ENCODE measurements around the gene AQP10.
"Not testable (repeated sequence)": the region's sequence is repeated elsewhere in the genome, so short reads cannot be mapped to it uniquely, and the experiment has no call there.

AQP10 gene

GRCh38 chr1:154344977-154345837, 24.3 kb downstream of the AQP10 start:
- DNase-seq (ENCODE audit: low spot score), result peak; percentile 81

GRCh38 chr1:154346276-154346917, 25.5 kb downstream of the AQP10 start:
- no peak for DNase-seq (ENCODE audit: low spot score)

GRCh38 chr1:154347961-154348360, 27.1 kb downstream of the AQP10 start:
- DNase-seq (ENCODE audit: low spot score), result no peak

GRCh38 chr1:154348429-154349076, 27.7 kb downstream of the AQP10 start:
- DNase-seq (ENCODE audit: low spot score), result no peak

- no peak for DNase-seq (ENCODE audit: low spot score)
Measured at GRCh38 chr1:154349121-154349520, 28.2 kb downstream of the AQP10 start.

GRCh38 chr1:154350383-154350782, 29.5 kb downstream of the AQP10 start:
- no peak for DNase-seq (ENCODE audit: low spot score)

- no peak for DNase-seq (ENCODE audit: low spot score)
Measured at GRCh38 chr1:154351363-154352068, 30.6 kb downstream of the AQP10 start.

GRCh38 chr1:154352245-154352580, 31.3 kb downstream of the AQP10 start:
- DNase-seq (ENCODE audit: low spot score), result no peak

GRCh38 chr1:154352581-154353459, 31.9 kb downstream of the AQP10 start:
- DNase-seq (ENCODE audit: low spot score), result peak; percentile 48

- DNase-seq (ENCODE audit: low spot score), result peak; percentile 58
Measured at GRCh38 chr1:154353460-154353904, 32.6 kb downstream of the AQP10 start.

GRCh38 chr1:154353966-154354365, 33.1 kb downstream of the AQP10 start:
- no peak for DNase-seq (ENCODE audit: low spot score)

- DNase-seq (ENCODE audit: low spot score), result no peak
Measured at GRCh38 chr1:154358519-154358918, 37.6 kb downstream of the AQP10 start.

GRCh38 chr1:154360288-154360687, 39.4 kb downstream of the AQP10 start:
- no peak for DNase-seq (ENCODE audit: low spot score)

GRCh38 chr1:154360881-154361280, 40.0 kb downstream of the AQP10 start:
- not testable (repeated sequence) for DNase-seq (ENCODE audit: low spot score)

GRCh38 chr1:154361357-154361756, 40.5 kb downstream of the AQP10 start:
- no peak for DNase-seq (ENCODE audit: low spot score)

- DNase-seq (ENCODE audit: low spot score), result no peak
Measured at GRCh38 chr1:154371436-154371835, 50.5 kb downstream of the AQP10 start.

GRCh38 chr1:154373777-154374357, 53.0 kb downstream of the AQP10 start:
- not testable (repeated sequence) for DNase-seq (ENCODE audit: low spot score)
